ENCODE measurements around the gene IDE.

DNA sequence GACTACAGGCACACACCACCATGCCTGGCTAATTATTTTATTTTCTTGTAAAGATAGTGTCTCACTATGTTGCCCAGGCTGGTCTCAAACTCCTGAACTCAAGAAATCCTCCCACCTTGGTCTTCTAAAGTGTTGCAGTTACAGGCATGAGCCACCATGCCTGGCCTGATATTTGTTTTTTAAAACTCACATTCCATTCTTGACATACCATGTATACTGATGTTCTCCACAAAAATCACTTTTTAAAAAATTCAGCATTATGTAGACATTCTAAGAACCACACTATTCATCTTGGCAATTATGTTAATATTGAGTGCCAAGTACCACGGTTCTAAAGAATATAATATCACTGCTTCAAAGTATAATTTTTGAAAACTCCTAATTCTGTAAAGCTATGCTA lies 43.5 kb downstream of the IDE start:
- TF ChIP-seq CTCF (IDR thresholded peaks at IDR 0.05; ENCODE audit: borderline replicate concordance, extremely low read depth, low read length, poor library complexity, severe bottlenecking) (no peak), EZH2 (IDR thresholded peaks at IDR 0.05; ENCODE audit: borderline replicate concordance, low read depth, low read length, severe bottlenecking) (no peak)

Data from DND-41 (cell line).